ENCODE measurements around the gene DGLUCY.
"Not testable (repeated sequence)": the region's sequence is repeated elsewhere in the genome, so short reads cannot be mapped to it uniquely, and the experiment has no call there.

Gene DGLUCY

GRCh38 chr14:91113829-91114078 lies at the start of gene DGLUCY:
Gene DGLUCY, plus strand, starts transcription at chr14:91114073. Its CDS starts 46,222 bp downstream, at chr14:91160295.
- no peak for DNase-seq

- DNase-seq, result no peak
These were observed 48.6 kb upstream of the DGLUCY start for GRCh38 chr14:91065266-91065665.

- no peak for DNase-seq
These were observed 46.7 kb upstream of the DGLUCY start for GRCh38 chr14:91067186-91067585.

- DNase-seq, result no peak
These were observed 45.2 kb upstream of the DGLUCY start for GRCh38 chr14:91068642-91069041.

- no peak for DNase-seq
These were observed 43.3 kb upstream of the DGLUCY start for GRCh38 chr14:91070572-91070971.

GRCh38 chr14:91075553-91075952 lies 38.3 kb upstream of the DGLUCY start:
- no peak for DNase-seq

- DNase-seq, result no peak
These were observed 35.7 kb upstream of the DGLUCY start for GRCh38 chr14:91078095-91078737.

- no peak for DNase-seq
These were observed 33.8 kb upstream of the DGLUCY start for GRCh38 chr14:91080071-91080470.

- no peak for DNase-seq
These were observed 31.6 kb upstream of the DGLUCY start for GRCh38 chr14:91082282-91082681.

GRCh38 chr14:91084516-91084915 lies 29.4 kb upstream of the DGLUCY start:
- DNase-seq, result no peak

- not testable (repeated sequence) for DNase-seq
These were observed 26.4 kb upstream of the DGLUCY start for GRCh38 chr14:91087470-91087869.

- DNase-seq, result no peak
These were observed 25.2 kb upstream of the DGLUCY start for GRCh38 chr14:91088585-91089235.

- DNase-seq, result no peak
These were observed 23.8 kb upstream of the DGLUCY start for GRCh38 chr14:91089958-91090535.

- no peak for DNase-seq
These were observed 23.1 kb upstream of the DGLUCY start for GRCh38 chr14:91090743-91091142.

- no peak for DNase-seq
These were observed 21.8 kb upstream of the DGLUCY start for GRCh38 chr14:91092073-91092472.

GRCh38 chr14:91093743-91094472 lies 20.0 kb upstream of the DGLUCY start:
- DNase-seq, result not testable (repeated sequence)

GRCh38 chr14:91094772-91095171 lies 19.1 kb upstream of the DGLUCY start:
- DNase-seq, result no peak

- DNase-seq, result no peak
These were observed 18.7 kb upstream of the DGLUCY start for GRCh38 chr14:91095178-91095577.

GRCh38 chr14:91097657-91098056 lies 16.2 kb upstream of the DGLUCY start:
- DNase-seq, result not testable (repeated sequence)

- DNase-seq, result no peak
These were observed 15.3 kb upstream of the DGLUCY start for GRCh38 chr14:91098591-91098990.

- DNase-seq, result no peak
These were observed 13.8 kb upstream of the DGLUCY start for GRCh38 chr14:91100102-91100501.

- DNase-seq, result no peak
These were observed 10.8 kb upstream of the DGLUCY start for GRCh38 chr14:91103116-91103515.

GRCh38 chr14:91108941-91109611 lies 4.8 kb upstream of the DGLUCY start:
- DNase-seq, result no peak
